Measurements from ENCODE around the gene MYB. TPM values are rescaled to one million over a fixed set of nuclear protein-coding genes. Genes with fewer than 3 reads are reported as not detected.

Gene MYB
- total RNA-seq, 1 donor from 2014 or later: not detected

DNA sequence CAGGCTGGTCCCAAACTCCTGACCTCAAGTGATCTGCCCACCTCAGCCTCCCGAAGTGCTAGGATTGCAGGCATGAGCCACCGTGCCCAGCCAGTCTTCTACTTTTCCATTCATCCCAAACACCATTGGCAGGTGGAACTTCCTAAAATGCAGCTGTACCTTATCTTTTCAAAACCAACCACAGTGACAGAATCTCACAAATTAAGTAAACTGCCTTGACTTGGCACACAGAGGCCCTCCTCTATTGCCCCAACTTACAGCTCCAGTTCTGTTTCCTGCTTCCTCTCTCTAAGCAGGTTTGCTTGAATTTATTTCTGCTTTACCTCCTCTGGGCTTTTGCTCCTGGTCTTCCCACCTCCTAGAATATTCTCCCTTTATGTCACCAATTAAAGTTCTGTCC is 7.6 kb downstream of the MYB start:
- no peak for DNase-seq (ENCODE audit: low read depth)

DNA sequence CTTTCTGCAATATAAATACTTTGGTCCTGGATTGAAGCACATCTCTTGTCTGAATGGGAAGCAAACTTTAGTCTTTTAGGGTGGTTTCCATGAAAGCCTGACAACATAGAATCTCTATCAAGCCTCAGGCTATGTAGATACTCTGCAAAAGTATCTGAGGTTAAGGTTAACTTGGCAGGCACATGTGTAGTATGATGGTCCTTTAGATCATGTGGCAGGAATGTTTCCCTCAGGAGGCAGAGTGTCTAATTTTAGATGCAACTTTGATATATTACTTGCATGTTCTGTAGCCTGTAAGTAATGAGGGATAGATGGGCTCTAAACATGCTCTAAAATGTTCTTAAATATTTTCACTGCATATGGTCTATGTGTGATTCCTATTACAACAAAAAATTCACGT is 8.2 kb downstream of the MYB start:
- no peak for DNase-seq (ENCODE audit: low read depth)

DNA sequence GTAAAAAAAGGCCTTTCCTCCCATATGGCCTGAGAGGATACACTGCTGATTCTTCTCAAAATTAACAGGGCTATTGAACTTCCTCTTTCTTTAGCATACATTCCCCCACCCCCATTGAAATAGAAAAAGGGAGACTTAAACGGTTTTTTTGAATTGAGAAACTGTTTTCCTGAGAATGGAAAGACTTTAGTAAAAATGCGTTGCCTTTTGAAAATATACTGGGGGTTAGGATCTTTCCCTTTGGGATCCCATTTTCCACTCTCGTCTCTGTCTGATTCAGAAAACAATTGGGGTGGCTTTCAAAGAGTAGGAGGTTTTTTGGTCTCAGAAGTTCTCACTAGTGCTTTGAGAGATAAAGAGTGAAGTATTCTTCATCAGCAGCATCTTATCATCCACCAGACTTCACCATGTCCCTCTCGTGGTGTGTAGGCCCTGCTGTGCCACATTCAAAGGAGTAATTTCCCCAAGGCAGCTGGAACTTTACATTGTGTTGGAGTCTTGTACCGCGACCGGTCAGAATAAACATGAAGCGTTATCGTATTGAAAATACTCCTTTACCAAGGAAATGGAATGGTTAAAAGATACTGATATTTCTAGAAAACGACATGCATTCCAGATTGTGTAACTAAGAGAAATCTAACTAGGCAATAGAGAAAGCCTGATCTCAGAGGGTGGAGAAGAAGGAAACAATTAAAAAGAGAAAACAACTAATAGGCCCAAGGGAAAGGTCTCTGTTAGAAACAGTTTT is 10.6 kb downstream of the MYB start:
- no peak for DNase-seq (ENCODE audit: low read depth)

DNA sequence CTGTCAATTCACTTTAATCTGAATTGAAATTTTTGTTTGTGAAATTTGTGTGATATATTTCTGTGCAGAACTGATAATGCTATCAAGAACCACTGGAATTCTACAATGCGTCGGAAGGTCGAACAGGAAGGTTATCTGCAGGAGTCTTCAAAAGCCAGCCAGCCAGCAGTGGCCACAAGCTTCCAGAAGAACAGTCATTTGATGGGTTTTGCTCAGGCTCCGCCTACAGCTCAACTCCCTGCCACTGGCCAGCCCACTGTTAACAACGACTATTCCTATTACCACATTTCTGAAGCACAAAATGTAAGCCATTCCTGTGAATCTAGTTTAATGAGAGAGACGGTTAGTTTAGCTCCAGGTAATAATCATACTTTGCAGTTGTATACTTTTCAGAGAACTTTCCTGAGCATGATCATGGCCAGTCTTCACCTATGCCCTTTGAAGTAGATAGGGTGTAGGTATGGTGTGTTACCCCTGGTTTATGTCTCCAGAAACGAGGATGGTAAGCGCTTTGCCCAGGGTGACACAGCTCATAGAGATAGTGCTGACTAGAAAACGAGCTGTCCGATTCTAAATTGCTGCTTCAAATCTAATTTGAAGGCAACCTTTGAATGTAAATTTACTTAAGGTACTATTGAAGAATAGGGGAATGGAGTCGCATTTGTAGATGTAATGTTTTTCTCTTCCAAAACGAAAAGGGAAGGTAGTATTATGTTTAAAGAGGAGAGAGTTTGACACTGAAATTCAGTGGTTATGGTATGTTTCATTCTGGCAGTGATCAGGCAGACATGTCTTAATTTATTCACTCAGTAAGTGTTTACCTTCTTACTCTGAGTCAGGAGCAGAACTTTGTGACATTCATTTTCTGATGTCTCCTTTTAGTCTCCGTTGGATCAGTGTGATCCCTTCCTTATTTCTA is 11.4 kb downstream of the MYB start:
- no peak for DNase-seq (ENCODE audit: low read depth)

DNA sequence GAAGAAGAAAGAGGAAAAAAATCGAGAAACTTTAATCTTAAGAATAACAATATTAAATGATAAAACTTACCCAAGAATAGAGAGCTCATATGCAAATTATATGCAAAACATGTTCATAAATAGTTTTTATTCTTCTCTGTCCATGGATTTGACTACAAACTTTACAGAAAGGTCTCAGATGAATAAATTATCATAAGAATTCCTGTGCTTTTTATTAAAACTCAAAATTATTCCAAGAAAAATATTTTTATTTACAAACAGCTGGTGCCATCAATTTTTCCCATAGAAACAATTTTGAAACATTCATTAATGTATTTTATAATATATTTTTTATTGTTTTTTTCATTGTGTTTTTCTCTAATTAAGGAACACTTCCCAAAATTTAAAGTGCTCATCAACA is 12.1 kb downstream of the MYB start:
- DNase-seq (ENCODE audit: low read depth): no peak

DNA sequence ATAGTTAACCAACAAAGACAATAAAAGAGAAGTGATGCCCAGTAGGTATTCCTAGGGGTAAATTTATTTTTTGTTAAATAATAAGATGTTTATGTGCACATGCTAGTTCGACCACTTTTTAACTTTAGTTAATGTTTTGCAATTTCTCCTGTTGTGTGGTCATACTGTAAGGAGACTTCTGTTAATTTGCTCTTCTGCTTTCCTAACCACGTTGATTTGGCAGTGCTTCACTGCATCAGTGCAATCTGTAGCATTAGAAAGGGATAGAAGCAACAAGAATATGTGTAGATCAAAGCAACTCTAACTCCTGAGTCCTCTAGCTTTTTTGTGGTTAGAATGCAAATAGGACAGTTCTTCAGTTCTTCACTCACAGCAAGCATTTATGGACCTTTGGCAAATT is 13.9 kb downstream of the MYB start:
- no peak for DNase-seq (ENCODE audit: low read depth)

DNA sequence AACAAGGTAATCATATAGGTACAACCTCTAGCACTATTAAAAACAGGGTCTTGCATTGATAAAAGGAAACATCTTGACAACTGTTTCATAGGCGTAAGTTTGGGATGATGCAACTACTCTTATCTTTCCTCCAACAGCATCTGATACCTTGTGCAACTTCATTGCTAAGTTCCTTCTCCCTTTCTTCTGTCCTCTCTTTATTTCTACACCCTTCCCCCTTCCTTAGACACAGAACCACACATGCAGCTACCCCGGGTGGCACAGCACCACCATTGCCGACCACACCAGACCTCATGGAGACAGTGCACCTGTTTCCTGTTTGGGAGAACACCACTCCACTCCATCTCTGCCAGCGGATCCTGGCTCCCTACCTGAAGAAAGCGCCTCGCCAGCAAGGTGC is 14.4 kb downstream of the MYB start:
- no peak for DNase-seq (ENCODE audit: low read depth)

DNA sequence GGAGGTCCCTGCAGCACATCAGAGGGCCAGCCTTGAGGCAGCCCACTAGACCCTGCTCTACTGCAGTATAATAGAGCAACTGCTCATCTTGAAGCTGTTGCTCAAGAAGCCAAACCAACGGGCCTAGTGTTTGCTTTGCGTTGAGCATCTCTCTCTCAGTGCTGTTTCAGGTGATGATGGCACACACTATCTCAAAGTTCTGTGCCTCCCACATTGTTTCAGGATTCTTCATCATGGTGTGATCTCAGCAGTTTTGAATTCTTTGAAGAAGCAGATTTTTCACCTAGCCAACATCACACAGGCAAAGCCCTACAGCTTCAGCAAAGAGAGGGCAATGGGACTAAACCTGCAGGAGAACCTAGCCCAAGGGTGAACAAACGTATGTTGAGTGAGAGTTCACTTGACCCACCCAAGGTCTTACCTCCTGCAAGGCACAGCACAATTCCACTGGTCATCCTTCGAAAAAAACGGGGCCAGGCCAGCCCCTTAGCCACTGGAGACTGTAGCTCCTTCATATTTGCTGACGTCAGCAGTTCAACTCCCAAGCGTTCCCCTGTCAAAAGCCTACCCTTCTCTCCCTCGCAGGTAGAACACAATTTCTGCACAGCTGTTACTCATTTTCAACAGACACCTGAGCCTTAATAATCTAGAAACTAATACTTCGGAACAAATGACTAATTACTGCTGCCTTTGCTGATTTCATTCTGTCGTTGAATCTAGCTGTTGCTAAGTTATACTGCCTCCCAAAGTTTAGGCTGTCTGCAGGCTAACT is 15.8 kb downstream of the MYB start:
- DNase-seq (ENCODE audit: low read depth): no peak

DNA sequence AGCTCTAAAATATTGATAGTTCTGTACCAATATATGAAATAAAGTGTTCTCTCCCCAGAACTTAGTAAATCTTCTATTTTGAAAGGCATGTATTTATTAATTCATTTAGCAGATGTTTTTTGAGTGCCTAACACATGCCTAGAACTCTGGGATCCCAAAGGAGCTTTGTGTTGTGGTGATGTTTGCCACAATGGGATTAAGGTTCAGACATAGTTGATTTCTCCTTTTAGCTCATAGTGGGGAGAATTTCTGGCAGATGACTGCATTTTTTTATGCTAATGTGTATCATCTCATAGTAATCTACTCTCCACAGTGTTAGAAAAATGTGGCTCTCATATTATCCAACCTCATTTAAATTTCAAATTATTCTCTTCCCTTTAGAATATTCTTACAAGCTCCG is 21.7 kb downstream of the MYB start:
- no peak for DNase-seq (ENCODE audit: low read depth)

DNA sequence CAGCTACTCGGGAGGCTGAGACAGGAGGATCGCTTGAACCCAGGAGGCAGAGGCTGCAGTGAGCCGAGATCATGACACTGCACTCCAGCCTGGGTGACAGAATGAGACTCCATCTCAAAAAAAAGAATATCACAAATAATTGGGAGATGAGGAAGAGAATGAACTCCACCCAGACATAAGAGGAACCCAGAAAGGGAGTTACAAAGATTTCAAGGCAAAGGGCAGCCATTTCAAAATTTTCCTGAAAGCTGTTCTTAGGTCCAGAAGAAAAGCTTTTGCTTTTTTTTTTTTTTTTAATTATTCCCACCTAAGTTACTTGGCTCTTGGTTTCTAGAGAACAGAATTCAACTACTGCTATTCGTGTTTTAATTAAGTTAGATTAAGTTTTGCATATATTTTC is 23.8 kb downstream of the MYB start:
- DNase-seq (ENCODE audit: low read depth): no peak

DNA sequence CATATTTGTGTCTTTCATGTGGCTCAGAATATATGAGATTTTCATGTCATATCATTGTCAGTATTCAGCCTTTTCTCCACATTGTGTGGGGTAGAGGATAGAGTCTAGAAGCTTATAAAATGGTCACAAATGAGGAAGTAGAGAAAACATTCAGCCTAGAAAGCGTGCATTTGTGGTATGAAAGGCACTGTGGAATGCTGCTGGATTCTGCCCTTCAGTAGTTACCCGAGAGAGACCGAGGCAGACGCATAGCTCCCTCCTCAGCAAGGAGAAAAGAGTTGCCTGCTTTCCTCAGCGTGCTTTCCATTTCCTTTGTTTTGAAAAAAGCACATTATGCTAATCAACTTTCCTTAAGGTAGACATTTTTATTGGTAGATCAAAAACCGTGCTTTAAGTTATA is 28.7 kb downstream of the MYB start:
- no peak for DNase-seq (ENCODE audit: low read depth)

DNA sequence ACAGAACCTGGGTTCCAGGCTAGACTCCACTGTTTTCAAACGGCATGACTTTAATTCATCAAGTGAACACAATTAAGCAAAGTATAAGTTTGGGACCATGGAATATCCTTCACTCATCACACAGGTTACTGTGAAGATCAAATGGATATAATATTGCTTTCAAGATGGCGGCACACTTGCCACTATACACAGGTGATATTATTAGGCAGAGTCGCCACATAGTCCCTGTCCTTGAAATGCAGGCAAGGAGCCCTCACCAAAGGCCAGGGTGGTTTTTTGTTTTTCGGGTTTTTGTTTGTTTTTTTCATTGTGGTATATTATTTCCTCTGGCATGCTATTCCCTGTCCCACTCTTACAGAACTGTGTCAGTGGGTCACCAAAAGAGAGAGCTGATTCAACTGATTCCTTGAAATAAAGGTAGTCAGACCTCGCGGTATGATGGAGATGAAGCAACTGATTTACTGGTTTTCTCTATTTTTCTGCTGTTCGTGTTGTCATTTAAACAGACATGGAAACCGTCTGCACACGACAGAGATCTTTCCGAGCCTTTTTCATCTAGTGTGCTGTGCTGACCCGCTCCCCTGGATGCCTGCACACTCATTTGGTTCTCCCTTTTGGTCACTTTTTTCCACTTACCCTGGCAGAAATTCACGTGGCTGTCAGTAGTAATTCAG is 29.7 kb downstream of the MYB start:
- DNase-seq (ENCODE audit: low read depth): no peak

DNA sequence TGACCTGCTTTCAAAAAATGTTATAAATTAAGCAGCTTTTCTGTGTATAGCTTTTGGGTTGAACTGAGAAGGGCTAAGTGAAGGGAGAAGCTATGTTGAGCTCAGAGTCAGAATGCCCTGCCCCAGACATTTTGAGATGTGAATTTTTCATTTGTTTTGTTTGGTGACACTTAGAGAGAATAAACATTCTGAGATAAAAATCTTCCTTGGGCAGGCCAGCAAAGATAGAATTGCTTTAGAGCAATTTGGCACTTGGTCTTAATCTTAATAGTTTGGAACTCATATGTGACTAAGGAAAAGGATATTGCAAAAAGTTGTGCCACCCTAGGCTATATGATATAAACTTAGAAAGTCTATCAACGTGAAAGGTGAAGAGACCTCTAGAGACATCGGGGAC is 30.2 kb downstream of the MYB start:
- DNase-seq (ENCODE audit: low read depth): no peak

DNA sequence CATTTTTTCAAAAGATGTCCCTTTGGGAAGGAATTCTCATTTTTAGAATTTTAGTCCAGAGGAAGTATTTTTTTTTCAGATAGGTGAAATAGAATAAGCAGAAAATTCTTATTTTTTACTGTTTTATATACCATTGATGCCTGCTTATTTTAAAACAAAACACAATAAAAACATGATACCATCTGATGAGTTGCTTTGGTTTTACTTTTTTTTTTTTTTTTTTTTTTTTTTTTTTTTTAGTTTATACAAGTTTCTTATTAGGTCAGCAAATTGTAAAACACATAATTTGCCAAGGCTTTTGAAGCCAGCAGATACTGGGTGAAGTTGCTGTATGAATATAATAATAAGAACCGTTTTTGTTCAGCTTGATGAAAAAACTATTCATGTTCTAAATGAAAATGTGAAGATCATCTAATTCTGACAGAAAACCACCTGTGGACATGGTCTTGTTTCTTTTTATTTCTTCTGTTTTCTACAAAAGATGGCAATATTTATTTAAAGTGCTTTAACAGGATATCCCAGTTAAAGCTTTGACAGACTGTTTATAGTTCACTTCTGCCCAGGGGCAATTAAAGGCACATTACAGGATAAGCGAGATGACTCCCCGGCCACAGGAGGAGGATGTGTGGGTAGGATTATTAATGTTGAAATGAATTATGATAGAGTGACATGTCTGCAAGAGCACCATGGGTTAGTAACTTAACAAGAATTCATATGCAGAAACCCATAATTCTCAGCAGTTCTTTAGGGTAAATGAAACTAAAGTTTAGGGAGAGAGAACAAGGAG is 31.1 kb downstream of the MYB start:
- DNase-seq (ENCODE audit: low read depth): no peak

DNA sequence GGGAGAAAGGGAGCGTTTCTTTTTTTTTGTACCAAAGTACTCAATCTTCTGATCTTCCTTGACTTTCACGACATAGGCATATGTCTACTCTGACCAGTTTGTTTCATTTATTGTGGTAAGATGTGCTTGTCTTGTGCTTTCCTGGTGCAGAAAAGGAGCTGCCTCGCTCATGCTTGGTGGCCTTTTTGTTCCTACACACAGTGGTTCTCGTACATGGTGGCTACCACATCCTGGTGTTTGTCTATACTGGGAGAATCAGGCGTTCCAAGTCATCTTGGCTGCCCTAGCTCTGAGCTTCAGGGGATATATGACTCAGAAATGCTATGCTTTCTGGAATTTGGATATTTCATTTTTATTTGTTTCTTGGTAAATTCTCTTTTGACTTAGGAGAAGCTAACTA is 31.8 kb downstream of the MYB start:
- DNase-seq (ENCODE audit: low read depth): no peak

DNA sequence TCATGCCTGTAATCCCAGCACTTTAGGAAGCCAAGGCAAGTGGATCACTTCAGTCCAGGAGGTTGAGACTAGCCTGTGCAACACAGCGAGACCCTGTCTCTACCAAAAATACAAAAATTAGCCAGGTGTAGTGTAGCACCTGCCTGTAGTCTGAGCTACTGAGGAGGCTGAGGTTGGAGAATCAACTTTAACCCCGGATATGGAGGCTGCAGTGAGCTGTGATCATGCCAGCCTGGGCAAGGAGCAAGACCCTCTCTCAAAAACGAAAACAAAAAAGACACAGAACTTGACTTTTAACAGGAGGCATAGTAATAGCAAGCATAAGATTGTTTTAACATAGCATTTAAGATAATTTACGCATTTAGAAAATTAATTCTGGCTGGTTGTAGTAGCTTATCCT is 32.5 kb downstream of the MYB start:
- no peak for DNase-seq (ENCODE audit: low read depth)

DNA sequence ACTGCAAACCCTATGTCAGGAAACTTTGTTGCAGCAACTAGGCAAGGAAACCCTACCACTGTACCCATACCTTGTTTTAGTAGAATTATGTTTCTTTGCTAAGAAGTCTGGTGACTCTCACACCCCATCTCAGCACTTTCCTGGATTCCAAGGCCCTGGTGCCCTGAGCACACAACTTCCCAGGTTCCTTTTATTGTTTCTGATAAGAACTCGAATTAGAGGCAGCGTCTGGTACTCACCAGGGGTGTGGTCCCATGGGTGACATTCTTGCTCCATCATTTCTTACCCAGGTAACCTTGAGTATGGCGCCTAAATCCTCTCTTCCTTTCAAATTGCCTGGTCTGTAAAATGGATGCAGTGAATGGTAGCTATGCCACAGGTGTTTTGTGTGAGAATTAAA is 34.1 kb downstream of the MYB start:
- DNase-seq (ENCODE audit: low read depth): no peak

DNA sequence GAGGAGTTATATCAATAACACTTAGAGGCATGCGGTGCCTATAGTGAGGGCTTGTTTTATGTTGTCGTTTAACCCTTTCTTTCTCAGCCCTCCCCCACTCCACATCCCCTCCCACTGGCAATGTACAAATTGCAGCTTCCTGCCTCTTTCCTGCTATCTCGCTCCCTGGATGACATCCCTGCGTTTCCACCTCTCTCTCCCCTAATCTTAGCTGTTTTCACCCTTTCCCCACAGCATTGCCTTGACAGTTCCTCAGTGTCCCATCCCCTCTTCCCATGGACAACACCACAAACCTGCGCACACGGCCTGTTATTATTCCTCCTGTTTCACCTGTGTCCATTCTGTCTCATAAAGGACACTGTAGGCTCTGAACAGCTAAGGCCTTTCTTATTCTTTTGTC is 34.5 kb downstream of the MYB start:
- DNase-seq (ENCODE audit: low read depth): no peak

DNA sequence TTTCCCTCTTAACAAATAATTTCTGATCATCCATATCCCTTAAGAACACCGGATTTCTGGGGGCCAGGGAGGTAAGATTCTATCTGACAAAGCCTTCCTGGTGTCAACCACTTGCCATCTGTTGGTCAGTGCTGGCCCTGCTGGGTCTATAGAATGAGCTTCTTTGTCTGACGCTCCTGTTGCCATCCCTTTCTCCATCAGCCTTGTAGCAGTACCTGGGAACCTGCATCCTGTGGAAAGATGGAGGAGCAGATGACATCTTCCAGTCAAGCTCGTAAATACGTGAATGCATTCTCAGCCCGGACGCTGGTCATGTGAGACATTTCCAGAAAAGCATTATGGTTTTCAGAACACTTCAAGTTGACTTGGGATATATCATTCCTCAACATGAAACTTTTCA is 36.6 kb downstream of the MYB start:
- no peak for DNase-seq (ENCODE audit: low read depth)

DNA sequence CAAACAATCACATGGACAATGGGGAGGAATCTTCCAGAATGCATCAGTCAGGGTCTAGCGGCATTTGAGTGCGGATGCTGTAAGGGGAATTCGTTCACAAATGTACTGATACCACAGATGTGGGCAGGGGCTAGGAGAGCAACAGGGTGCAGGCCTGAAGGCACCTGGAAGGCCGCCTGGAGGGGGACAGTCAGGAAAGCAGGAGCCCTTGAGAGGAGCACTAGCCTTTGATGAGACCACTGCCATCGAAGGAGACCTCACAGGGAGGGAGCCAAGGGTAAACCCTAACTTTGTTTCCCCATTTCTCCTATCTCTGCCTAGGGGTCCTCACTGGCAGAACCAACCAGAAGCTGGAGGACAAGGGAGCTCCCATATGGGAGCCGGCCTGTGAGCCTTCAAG is 38.2 kb downstream of the MYB start:
- DNase-seq (ENCODE audit: low read depth): no peak

DNA sequence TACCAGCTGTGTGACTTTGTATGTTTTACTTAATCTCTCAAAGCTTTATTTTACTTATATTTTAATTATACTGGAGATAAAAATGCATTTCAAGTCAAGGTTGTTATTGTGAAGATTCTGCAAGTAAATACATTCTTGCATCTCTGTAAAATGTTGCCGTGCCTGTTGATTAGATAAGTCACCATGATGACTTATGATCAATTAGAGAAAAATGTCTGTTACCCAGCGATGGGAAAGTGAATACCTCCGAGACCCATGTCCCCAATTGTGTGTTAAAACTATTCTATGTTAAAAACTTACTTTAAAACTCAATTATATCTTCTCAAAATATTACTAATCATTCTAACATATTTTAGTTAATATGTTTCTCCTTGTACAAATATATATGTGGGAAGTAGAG is 39.9 kb downstream of the MYB start:
- DNase-seq (ENCODE audit: low read depth): no peak

Measured in renal cortical epithelial cell (primary cell).